HG02970 (cell line): ENCODE data around the gene SUGCT.
"Not testable (repeated sequence)": the region's sequence is repeated elsewhere in the genome, so short reads cannot be mapped to it uniquely, and the experiment has no call there.

Experiments used
- ATAC-seq: cut with Tn5 transposase; IDR thresholded peaks from one replicate; pipeline ENCODE4 v1.9.1; 2021; ENCODE audit warnings: mild to moderate bottlenecking, moderate library complexity, moderate number of reproducible peaks; ENCODE audit not compliant: unreplicated experiment, low FRiP score

SUGCT gene

GRCh38 chr7:40137563-40137962 is 2.8 kb downstream of the SUGCT start:
- ATAC-seq: no peak

GRCh38 chr7:40138973-40139372 is 4.2 kb downstream of the SUGCT start:
- ATAC-seq: no peak

- ATAC-seq: not testable (repeated sequence)
Measured at GRCh38 chr7:40139891-40140290, 5.1 kb downstream of the SUGCT start.

- not testable (repeated sequence) for ATAC-seq
Measured at GRCh38 chr7:40141916-40142315, 7.1 kb downstream of the SUGCT start.

- ATAC-seq: not testable (repeated sequence)
Measured at GRCh38 chr7:40145596-40146130, 10.9 kb downstream of the SUGCT start.

- no peak for ATAC-seq
Measured at GRCh38 chr7:40147371-40148246, 12.8 kb downstream of the SUGCT start.

- ATAC-seq: not testable (repeated sequence)
Measured at GRCh38 chr7:40148247-40148580, 13.4 kb downstream of the SUGCT start.

GRCh38 chr7:40148671-40149070 is 13.9 kb downstream of the SUGCT start:
- no peak for ATAC-seq

- no peak for ATAC-seq
Measured at GRCh38 chr7:40151504-40151903, 16.7 kb downstream of the SUGCT start.

GRCh38 chr7:40156988-40157387 is 22.2 kb downstream of the SUGCT start:
- no peak for ATAC-seq

GRCh38 chr7:40162516-40162915 is 27.7 kb downstream of the SUGCT start:
- ATAC-seq: no peak

GRCh38 chr7:40165216-40165615 is 30.4 kb downstream of the SUGCT start:
- no peak for ATAC-seq

GRCh38 chr7:40167291-40167690 is 32.5 kb downstream of the SUGCT start:
- no peak for ATAC-seq

GRCh38 chr7:40168266-40168665 is 33.5 kb downstream of the SUGCT start:
- not testable (repeated sequence) for ATAC-seq

- ATAC-seq: not testable (repeated sequence)
Measured at GRCh38 chr7:40173121-40173520, 38.3 kb downstream of the SUGCT start.

- not testable (repeated sequence) for ATAC-seq
Measured at GRCh38 chr7:40175256-40175655, 40.5 kb downstream of the SUGCT start.

GRCh38 chr7:40175725-40176510 is 41.1 kb downstream of the SUGCT start:
- ATAC-seq: no peak

GRCh38 chr7:40177071-40177470 is 42.3 kb downstream of the SUGCT start:
- no peak for ATAC-seq

- no peak for ATAC-seq
Measured at GRCh38 chr7:40182452-40182851, 47.6 kb downstream of the SUGCT start.

- ATAC-seq: no peak
Measured at GRCh38 chr7:40186586-40186985, 51.8 kb downstream of the SUGCT start.

- no peak for ATAC-seq
Measured at GRCh38 chr7:40192036-40192435, 57.2 kb downstream of the SUGCT start.
